ENCODE results near the gene LRFN2.

DNA sequence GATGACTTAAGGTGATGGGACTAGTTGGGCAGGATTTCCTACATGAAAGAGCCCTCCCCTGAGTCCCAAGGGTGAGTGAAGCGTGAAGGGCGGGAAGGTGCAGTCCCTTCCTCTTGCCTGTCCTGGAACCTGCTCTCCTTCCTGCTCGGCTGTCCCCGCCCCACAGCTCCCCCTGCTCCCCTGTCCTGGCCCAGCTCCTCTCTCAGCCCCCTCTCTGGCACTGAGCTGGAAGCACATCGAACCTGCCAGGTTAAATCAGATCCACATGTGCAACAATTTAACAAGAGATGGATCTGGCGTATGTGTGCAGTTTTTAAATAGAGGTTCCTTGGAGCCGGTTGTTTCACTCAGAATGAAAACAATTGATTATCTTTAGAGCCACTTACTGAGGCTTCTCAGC lies 95.0 kb downstream of the LRFN2 start:
- TF ChIP-seq TAF1 (IDR thresholded peaks at IDR 0.05; ENCODE audit: low read depth, low read length) (no peak), POLR2A (IDR thresholded peaks at IDR 0.05; ENCODE audit: low read depth, low read length) (no peak), POLR2AphosphoS5 (IDR thresholded peaks at IDR 0.05; ENCODE audit: low read depth, low read length) (no peak), PAX5 (IDR thresholded peaks at IDR 0.05; ENCODE audit: insufficient read depth, low read length, severe bottlenecking) (no peak), SPI1 (IDR thresholded peaks at IDR 0.05; ENCODE audit: low read depth, low read length) (no peak), POU2F2 (IDR thresholded peaks at IDR 0.05; ENCODE audit: low read depth, low read length) (no peak)

All from GM12891 (cell line).